IMR-90 (cell line): ENCODE data around the gene PROCR. TPM values are rescaled to one million over a fixed set of nuclear protein-coding genes. Genes with fewer than 3 reads are reported as not detected.

Source experiments
- ATAC-seq: fragments of 200-7000 bp; cut with Tn5 transposase; 2 replicates; pipeline ENCODE4 v1.9.1; 2020; ENCODE audit warnings: low read depth, mild to moderate bottlenecking, moderate library complexity
- BruUV-seq: library from RNA; stranded (reverse); fragments of 400-500 nt; replicated peaks from 2 replicates; lab custom pipeline; 2021; lab: Mats Ljungman, UMichigan
- CTCF ChIA-PET: fragments of 300-600 bp; formaldehyde crosslinking; extraction: SDS; loops from one replicate; lab custom pipeline; 2021; ENCODE audit warnings: antibody characterized with exemption; lab: Yijun Ruan, JAX
- POLR2A ChIA-PET: fragments of 300-600 bp; sonication (Branson Sonifier 250); formaldehyde crosslinking; loops from one replicate; lab custom pipeline; 2022; ENCODE audit warnings: antibody characterized with exemption; ENCODE audit not compliant: unreplicated experiment; lab: Charles Lee
- DNase-seq: peaks from one replicate; pipeline ENCODE4 v3.0.0; 2013
- H2AFZ ChIP-seq: replicated peaks from 2 replicates; pipeline ENCODE3; 2013; ENCODE audit warnings: low read length, mild to moderate bottlenecking; ENCODE audit not compliant: poor library complexity
- H2AK5ac ChIP-seq: 2 replicates; pipeline ENCODE4 v1.6.1; 2013; ENCODE audit warnings: low read depth, low read length, inconsistent platforms
- H2AK9ac ChIP-seq: replicated peaks from 2 replicates; pipeline ENCODE3; 2013; ENCODE audit warnings: mild to moderate bottlenecking, low read depth, low read length, moderate library complexity; ENCODE audit not compliant: poor library complexity
- H2BK120ac ChIP-seq: 2 replicates; pipeline ENCODE4 v1.6.1; 2013; ENCODE audit warnings: low read depth, low read length, inconsistent platforms
- H2BK15ac ChIP-seq: 3 replicates; pipeline ENCODE4 v1.6.1; 2013; ENCODE audit warnings: low read depth, low read length, inconsistent platforms
- H2BK20ac ChIP-seq: 2 replicates; pipeline ENCODE4 v1.6.1; 2013; ENCODE audit warnings: low read depth, mild to moderate bottlenecking, inconsistent platforms, low read length, moderate library complexity
- H2BK5ac ChIP-seq: 2 replicates; pipeline ENCODE4 v1.6.1; 2013; ENCODE audit warnings: mild to moderate bottlenecking, low read depth, low read length, inconsistent platforms; ENCODE audit not compliant: poor library complexity, severe bottlenecking
- H3K14ac ChIP-seq: replicated peaks from 2 replicates; pipeline ENCODE4 v1.6.1; 2013; ENCODE audit warnings: low read depth, low read length, inconsistent platforms
- H3K18ac ChIP-seq: 2 replicates; pipeline ENCODE4 v1.6.1; 2013; ENCODE audit warnings: low read depth, low read length, control low read depth
- H3K23ac ChIP-seq: 2 replicates; pipeline ENCODE4 v1.6.1; 2013; ENCODE audit warnings: low read depth, low read length, inconsistent platforms
- H3K27ac ChIP-seq: 2 replicates; pipeline ENCODE4 v1.5.1; 2013; ENCODE audit warnings: mild to moderate bottlenecking, control low read depth, low read length; ENCODE audit not compliant: insufficient read depth
- H3K27me3 ChIP-seq: 2 replicates; pipeline ENCODE4 v1.6.1; 2013; ENCODE audit warnings: low read length; ENCODE audit not compliant: control insufficient read depth, insufficient read depth
- H3K36me3 ChIP-seq: 2 replicates; pipeline ENCODE4 v1.6.1; 2013; ENCODE audit warnings: low read length, mixed read lengths; ENCODE audit not compliant: control insufficient read depth, insufficient read depth
- H3K4ac ChIP-seq: 2 replicates; pipeline ENCODE4 v1.6.1; 2013; ENCODE audit warnings: low read depth, low read length, inconsistent platforms
- H3K4me1 ChIP-seq: 2 replicates; pipeline ENCODE4 v1.6.1; 2013; ENCODE audit warnings: low read length, mixed read lengths; ENCODE audit not compliant: control insufficient read depth, insufficient read depth
- H3K4me2 ChIP-seq: 2 replicates; pipeline ENCODE4 v1.6.1; 2013; ENCODE audit warnings: low read depth, mild to moderate bottlenecking, control low read depth, low read length, moderate library complexity
- H3K4me3 ChIP-seq: 2 replicates; pipeline ENCODE4 v1.5.1; 2013; ENCODE audit warnings: low read depth, mild to moderate bottlenecking, control low read depth, low read length, moderate library complexity; ENCODE audit not compliant: insufficient read depth
- H3K56ac ChIP-seq: 2 replicates; pipeline ENCODE4 v1.6.1; 2013; ENCODE audit warnings: low read length, inconsistent platforms; ENCODE audit not compliant: insufficient read depth; ENCODE audit errors: extremely low read depth
- H3K79me1 ChIP-seq, 2 experiments: 2 replicates each; pipeline ENCODE4 v1.6.1; 2013; ENCODE audit warnings: low read length in 2 of 2, inconsistent platforms in 1 of 2, low read depth in 1 of 2
- H3K9ac ChIP-seq: 2 replicates; pipeline ENCODE4 v1.6.1; 2013; ENCODE audit warnings: low read depth, low read length, control low read depth
- H3K9me1 ChIP-seq: 2 replicates; pipeline ENCODE4 v1.6.1; 2013; ENCODE audit warnings: low read length, inconsistent platforms; ENCODE audit not compliant: insufficient read depth
- H3K9me3 ChIP-seq: 2 replicates; pipeline ENCODE4 v1.6.1; 2013; ENCODE audit warnings: low read length; ENCODE audit not compliant: control insufficient read depth, insufficient read depth
- H4K20me1 ChIP-seq: 2 replicates; pipeline ENCODE4 v1.6.1; 2013; ENCODE audit warnings: low read length, inconsistent platforms; ENCODE audit not compliant: insufficient read depth
- H4K5ac ChIP-seq: 2 replicates; pipeline ENCODE4 v1.6.1; 2013; ENCODE audit warnings: mild to moderate bottlenecking, low read depth, low read length, control low read depth
- H4K8ac ChIP-seq, 2 experiments: 2 replicates each; pipeline ENCODE4 v1.6.1; 2013; ENCODE audit warnings: low read depth in 2 of 2, low read length in 2 of 2, control low read depth in 1 of 2, inconsistent platforms in 1 of 2
- H4K91ac ChIP-seq: 2 replicates; pipeline ENCODE4 v1.6.1; 2013; ENCODE audit warnings: low read depth, low read length, inconsistent platforms; ENCODE audit not compliant: insufficient read depth
- BHLHE40 ChIP-seq: fragments of 150-350 bp; IDR thresholded peaks from 2 replicates; pipeline ENCODE4 v1.6.1; 2016; ENCODE audit warnings: mild to moderate bottlenecking, low read depth, low read length
- CEBPB ChIP-seq: IDR thresholded peaks from 2 replicates; pipeline ENCODE4 v1.6.1; 2012; ENCODE audit warnings: low read depth, low read length, improper control_type of control experiment
- CHD1 ChIP-seq: IDR thresholded peaks from 2 replicates; pipeline ENCODE4 v1.6.1; 2012; ENCODE audit warnings: low read depth, low read length, improper control_type of control experiment
- CTCF ChIP-seq: conservative IDR thresholded peaks from 2 replicates; pipeline ENCODE4 v1.5.1; 2012; ENCODE audit warnings: mild to moderate bottlenecking, low read depth, low read length, improper control_type of control experiment
- ELK1 ChIP-seq: fragments of 150-350 bp; IDR thresholded peaks from 2 replicates; pipeline ENCODE4 v1.6.1; 2016; ENCODE audit warnings: low read depth, mild to moderate bottlenecking, low read length, moderate library complexity, borderline replicate concordance
- FOS ChIP-seq: fragments of 150-350 bp; IDR thresholded peaks from 2 replicates; pipeline ENCODE4 v1.6.1; 2016; ENCODE audit warnings: low read depth, low read length
- MAFK ChIP-seq: IDR thresholded peaks from 2 replicates; pipeline ENCODE4 v1.6.1; 2012; ENCODE audit warnings: low read depth, low read length, improper control_type of control experiment
- MAZ ChIP-seq: IDR thresholded peaks from 2 replicates; pipeline ENCODE4 v1.6.1; 2012; ENCODE audit warnings: low read depth, mild to moderate bottlenecking, low read length, improper control_type of control experiment, moderate library complexity, borderline replicate concordance
- MXI1 ChIP-seq: IDR thresholded peaks from 2 replicates; pipeline ENCODE4 v1.6.1; 2012; ENCODE audit warnings: low read depth, mild to moderate bottlenecking, low read length, moderate library complexity, borderline replicate concordance
- NFE2L2 ChIP-seq: fragments of 150-350 bp; IDR thresholded peaks from 2 replicates; pipeline ENCODE4 v1.6.1; 2016; ENCODE audit warnings: low read depth, mild to moderate bottlenecking, low read length
- POLR2A ChIP-seq: IDR thresholded peaks from 2 replicates; pipeline ENCODE4 v1.6.1; 2012; ENCODE audit warnings: mild to moderate bottlenecking, low read depth, low read length
- RAD21 ChIP-seq: IDR thresholded peaks from 2 replicates; pipeline ENCODE4 v1.6.1; 2012; ENCODE audit warnings: low read length, improper control_type of control experiment
- RCOR1 ChIP-seq: IDR thresholded peaks from 2 replicates; pipeline ENCODE4 v1.6.1; 2012; ENCODE audit warnings: mild to moderate bottlenecking, low read length, improper control_type of control experiment; ENCODE audit not compliant: insufficient replicate concordance
- RFX5 ChIP-seq: IDR thresholded peaks from 2 replicates; pipeline ENCODE4 v1.8.0; 2012; ENCODE audit warnings: low read depth, mild to moderate bottlenecking, low read length, moderate library complexity
- SMC3 ChIP-seq: fragments of 150-350 bp; IDR thresholded peaks from 2 replicates; pipeline ENCODE4 v1.6.1; 2016; ENCODE audit warnings: low read depth, mild to moderate bottlenecking, antibody characterized with exemption, low read length, moderate library complexity
- USF2 ChIP-seq: fragments of 150-350 bp; IDR thresholded peaks from 2 replicates; pipeline ENCODE4 v1.6.1; 2017; ENCODE audit warnings: mild to moderate bottlenecking, antibody characterized with exemption, low read length, low read depth
- WGBS, 2 experiments: methylation state at CpG; one replicate each; pipeline versions ENCODE4 v1.1.5 to v1.1.7; 2013; ENCODE audit warnings: missing lambda C conversion rate in 2 of 2; ENCODE audit not compliant: insufficient read length in 1 of 2; ENCODE audit errors: extremely low coverage in 2 of 2; 5-methylcytosine and 5-hydroxymethylcytosine counted together
- dilution Hi-C: fragments of 300-500 bp; cut with HindIII; formaldehyde crosslinking; loops from one replicate; pipeline ENCODE4 v1.14.3; 2018; ENCODE audit warnings: low sequenced_read_pairs; ENCODE audit not compliant: unreplicated experiment
- in situ Hi-C: fragments of 300-500 bp; cut with MboI; formaldehyde crosslinking; loops from 3 replicates; pipeline ENCODE4 v1.14.3; 2019; ENCODE audit warnings: low sequenced_read_pairs, inconsistent platforms, mixed read lengths
- intact Hi-C: fragments of 100-400 bp; cut with micrococcal nuclease; formaldehyde crosslinking; loops from 2 replicates; pipeline ENCODE4 v1.10.0; 2022
- polyA plus RNA-seq, 3 experiments: library from polyadenylated mRNA; depleted of rRNA; stranded (reverse); fragments of >200 nt; gene quantifications; 2 replicates each; pipeline ENCODE4 v1.2.3, GENCODE V29; 2012; ENCODE audit warnings: low replicate concordance in 1 of 3
- total RNA-seq: library from RNA; depleted of rRNA; stranded (reverse); fragments of >200 nt; gene quantifications from 2 replicates; pipeline ENCODE4 v1.2.3, GENCODE V29; 2012

PROCR gene
- total and polyA plus RNA-seq, 2 of the 4 experiments (the other 2 are of a cell fraction): 36.4 to 41.9 TPM

- CTCF ChIA-PET: interaction anchor here (0.8 kb wide), 1 partner anchor 30 kb away, joined by 4 read pairs; no protein-coding TSS in a partner anchor
- WGBS, 2 experiments: 93% methylated on average over 11 of the region's 14 CpGs; no CpG with 5 or more reads in 1 of the 2 experiments
Measured at GRCh38 chr20:35176132-35176531, 4.3 kb downstream of the PROCR start.

More at GRCh38 chr20:35176132-35176531, 4.3 kb downstream of the PROCR start:
- dilution Hi-C loops: no loop called here
- Histone ChIP-seq H2AK5ac (no peak overlapping the region), H3K4me2 (no peak overlapping the region), H3K23ac (no peak overlapping the region), H3K4me1 (peaks cover 5% of the 10 kb centered on the region; the same call in 1 of the 2 replicates), H3K18ac (no peak overlapping the region), H3K9me3 (no peaks in the 10 kb centered on the region), H2BK15ac (no peak overlapping the region), H3K36me3 (peaks cover 4% of the 10 kb centered on the region; the same call in 1 of the 2 replicates), H3K79me1 (no peaks in the 10 kb centered on the region; a peak in 1 of 4 replicates), H3K56ac (no peak overlapping the region), H4K8ac (no peak overlapping the region), H4K91ac (no peak overlapping the region), H2AK9ac (peak overlapping the region; percentile 29), H3K4ac (no peak overlapping the region), H3K27me3 (no peaks in the 10 kb centered on the region), H3K14ac (no peak overlapping the region), H2BK120ac (no peak overlapping the region), H2BK20ac (no peak overlapping the region), H3K9me1 (no peaks in the 10 kb centered on the region), H2AFZ (no peak overlapping the region), H3K27ac (no peak overlapping the region), H2BK5ac (no peak overlapping the region), H4K20me1 (no peaks in the 10 kb centered on the region), H3K9ac (no peak overlapping the region), H4K5ac (no peak overlapping the region), H3K4me3 (no peak overlapping the region)
- intact Hi-C loops: no loop called here
- no TSS peak for BruUV-seq
- in situ Hi-C loops: no loop called here
- TF ChIP-seq MXI1: no peak
- no peak for TF ChIP-seq SMC3
- no peak for TF ChIP-seq NFE2L2
- no peak for TF ChIP-seq RFX5
- TF ChIP-seq CTCF: no peak
- TF ChIP-seq ELK1: no peak
- no peak for TF ChIP-seq BHLHE40
- no peak for TF ChIP-seq USF2
- no peak for TF ChIP-seq FOS
- TF ChIP-seq MAZ: no peak
- no peak for TF ChIP-seq POLR2A
- TF ChIP-seq MAFK: no peak
- TF ChIP-seq CEBPB: no peak
- no peak for TF ChIP-seq RAD21
- TF ChIP-seq CHD1: no peak
- TF ChIP-seq RCOR1: no peak
- no peak for DNase-seq
- ATAC-seq: no peak
- POLR2A ChIA-PET: no interaction called here
